ENCODE data around the gene ELMOD2.

- TF ChIP-seq ZNF121 (tag by site-specific recombination; IDR thresholded peaks at IDR 0.05) (no peak), ZNF274 (IDR thresholded peaks at IDR 0.05; ENCODE audit: low read length) (no peak), ZNF274 (tag by site-specific recombination; IDR thresholded peaks at IDR 0.05; ENCODE audit: borderline replicate concordance) (no peak), ZNF830 (tag by site-specific recombination; IDR thresholded peaks at IDR 0.05; ENCODE audit: low read depth) (no peak), ZNF23 (tag by site-specific recombination; IDR thresholded peaks at IDR 0.05; ENCODE audit: borderline replicate concordance) (no peak), ZFP37 (tag by site-specific recombination; IDR thresholded peaks at IDR 0.05) (no peak), ZBTB17 (tag by site-specific recombination; IDR thresholded peaks at IDR 0.05) (no peak), YY1 (tag by site-specific recombination; IDR thresholded peaks at IDR 0.05) (no peak), GLI4 (tag by site-specific recombination; IDR thresholded peaks at IDR 0.05) (no peak), CTCF (tag by site-specific recombination; IDR thresholded peaks at IDR 0.05) (no peak), KLF8 (tag by site-specific recombination; IDR thresholded peaks at IDR 0.05) (no peak), ZNF138 (tag by site-specific recombination; IDR thresholded peaks at IDR 0.05; ENCODE audit: borderline replicate concordance) (no peak), ZNF558 (tag by site-specific recombination; IDR thresholded peaks at IDR 0.05) (no peak), TRIM28 (IDR thresholded peaks at IDR 0.05; ENCODE audit: borderline replicate concordance, low read length) (no peak)
Measured at GRCh38 chr4:140483445-140483844, 40.5 kb upstream of the ELMOD2 start.

Measured in HEK293 (cell line).